Measurements from ENCODE around the gene GSDMA.

DNA sequence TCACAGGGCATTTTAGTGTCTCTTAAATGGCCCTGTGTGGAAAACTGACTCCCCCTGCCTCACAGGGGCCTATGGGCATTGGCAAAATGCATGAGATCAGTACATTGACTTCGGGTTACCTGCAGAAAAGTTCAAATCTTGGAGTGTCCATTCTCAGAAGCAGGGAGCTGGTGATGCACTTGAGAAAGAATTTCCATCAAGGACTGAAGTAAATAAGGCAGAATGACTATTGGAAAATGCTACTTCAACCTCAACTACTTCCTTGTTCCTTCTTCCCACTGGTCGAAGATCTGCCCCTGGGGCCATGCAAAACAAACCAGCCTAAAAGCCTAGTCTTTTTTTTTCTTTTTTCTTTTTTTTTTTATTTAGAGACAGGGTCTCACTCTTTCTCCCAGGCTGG is 13.8 kb upstream of the GSDMA start:
- TF ChIP-seq, protein P1, sequence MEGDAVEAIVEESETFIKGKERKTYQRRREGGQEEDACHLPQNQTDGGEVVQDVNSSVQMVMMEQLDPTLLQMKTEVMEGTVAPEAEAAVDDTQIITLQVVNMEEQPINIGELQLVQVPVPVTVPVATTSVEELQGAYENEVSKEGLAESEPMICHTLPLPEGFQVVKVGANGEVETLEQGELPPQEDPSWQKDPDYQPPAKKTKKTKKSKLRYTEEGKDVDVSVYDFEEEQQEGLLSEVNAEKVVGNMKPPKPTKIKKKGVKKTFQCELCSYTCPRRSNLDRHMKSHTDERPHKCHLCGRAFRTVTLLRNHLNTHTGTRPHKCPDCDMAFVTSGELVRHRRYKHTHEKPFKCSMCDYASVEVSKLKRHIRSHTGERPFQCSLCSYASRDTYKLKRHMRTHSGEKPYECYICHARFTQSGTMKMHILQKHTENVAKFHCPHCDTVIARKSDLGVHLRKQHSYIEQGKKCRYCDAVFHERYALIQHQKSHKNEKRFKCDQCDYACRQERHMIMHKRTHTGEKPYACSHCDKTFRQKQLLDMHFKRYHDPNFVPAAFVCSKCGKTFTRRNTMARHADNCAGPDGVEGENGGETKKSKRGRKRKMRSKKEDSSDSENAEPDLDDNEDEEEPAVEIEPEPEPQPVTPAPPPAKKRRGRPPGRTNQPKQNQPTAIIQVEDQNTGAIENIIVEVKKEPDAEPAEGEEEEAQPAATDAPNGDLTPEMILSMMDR (IDR thresholded peaks at IDR 0.05), result no peak
- TF ChIP-seq POLR2AphosphoS5 (IDR thresholded peaks at IDR 0.05), result no peak
